ENCODE data around the gene MGAT4B.

DNA sequence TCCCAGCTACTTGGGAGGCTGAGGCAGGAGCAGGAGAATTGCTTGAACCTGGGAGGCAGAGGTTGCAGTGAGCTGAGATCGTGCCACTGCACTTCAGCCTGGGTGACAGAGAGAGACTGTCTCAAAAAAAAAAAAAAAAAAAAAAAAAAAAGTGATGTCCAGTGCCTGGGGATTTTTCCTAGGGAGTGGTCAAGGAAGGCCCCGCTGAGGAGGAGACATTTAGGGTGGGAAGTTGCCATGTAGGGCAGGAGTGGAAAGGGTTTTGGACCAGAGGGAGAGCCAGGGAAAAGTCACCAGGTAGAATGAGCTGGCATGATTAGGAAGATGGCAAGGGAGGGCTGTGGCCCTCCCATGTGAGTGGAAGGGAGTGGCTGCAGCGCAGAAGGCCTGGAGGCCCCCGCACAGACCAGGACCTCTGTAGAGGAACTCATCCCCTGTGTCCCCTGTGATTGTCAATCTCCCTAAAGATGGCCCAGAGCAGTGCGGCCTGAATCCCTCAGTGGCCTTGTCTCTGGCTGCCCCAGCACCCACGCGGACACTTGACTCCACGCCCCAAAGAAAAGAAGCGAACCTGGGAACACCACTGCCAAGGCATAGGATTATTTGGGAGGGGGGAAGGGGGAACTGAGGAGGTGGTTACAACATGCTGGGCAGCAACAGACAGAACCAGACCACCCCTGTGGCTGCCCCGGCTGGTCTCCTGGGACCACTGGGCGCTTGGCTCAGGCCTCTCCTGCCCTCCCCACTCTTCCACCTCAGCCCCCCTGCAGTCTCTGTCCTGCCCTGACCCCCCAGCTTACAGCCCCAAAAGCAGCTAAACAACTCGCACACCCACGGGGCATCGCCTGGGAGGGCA, 11.5 kb upstream of the MGAT4B start:
- no peak for TF ChIP-seq SOX15 (CRISPR knock-in tag; IDR thresholded peaks at IDR 0.05)
- TF ChIP-seq, protein P1, sequence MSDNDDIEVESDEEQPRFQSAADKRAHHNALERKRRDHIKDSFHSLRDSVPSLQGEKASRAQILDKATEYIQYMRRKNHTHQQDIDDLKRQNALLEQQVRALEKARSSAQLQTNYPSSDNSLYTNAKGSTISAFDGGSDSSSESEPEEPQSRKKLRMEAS (CRISPR knock-in tag; IDR thresholded peaks at IDR 0.05) = no peak

Measured in WTC11 (cell line).